ENCODE data around the gene LAMC3. TPM values are rescaled to one million over a fixed set of nuclear protein-coding genes. Genes with fewer than 3 reads are reported as not detected.

LAMC3 gene
- total and polyA plus RNA-seq, 3 donors from 2014 or later, result 35.9 to 136 (median 86.3) TPM

GRCh38 chr9:130970052-130970451 lies 38.9 kb upstream of the LAMC3 start:
- TF ChIP-seq CTCF (IDR thresholded peaks at IDR 0.05), result no peak
- no peak for TF ChIP-seq POLR2A (IDR thresholded peaks at IDR 0.05)
- no peak overlapping the region for H3K4me3 ChIP-seq
- intact Hi-C loops (cut with DNase I; ENCODE audit: low total_unique reads), result no loop called here

GRCh38 chr9:130970855-130971254 lies 38.1 kb upstream of the LAMC3 start:
- WGBS, 2 donors, result 89 to 92% methylated on average over 3 of the region's 3 CpGs
- intact Hi-C loops (cut with DNase I; ENCODE audit: low total_unique reads), result no loop called here
- no peaks in the 10 kb centered on the region for H3K27me3 ChIP-seq

More at GRCh38 chr9:130970052-130970451, 38.9 kb upstream of the LAMC3 start:
- no peaks in the 10 kb centered on the region for H3K27me3 ChIP-seq
- H3K27ac ChIP-seq, result no peak overlapping the region
- DNase-seq, result no peak
- H3K4me1 ChIP-seq, result no peaks in the 10 kb centered on the region
- no peaks in the 10 kb centered on the region for H3K36me3 ChIP-seq (ENCODE audit: low read depth, missing control alignments)
- H3K9me3 ChIP-seq, result no peaks in the 10 kb centered on the region
- 86 to 87% methylated on average over 12 of the region's 12 CpGs for WGBS, 2 donors

GRCh38 chr9:130971294-130971849 lies 37.6 kb upstream of the LAMC3 start:
- H3K27me3 ChIP-seq, result no peaks in the 10 kb centered on the region

More at GRCh38 chr9:130970855-130971254, 38.1 kb upstream of the LAMC3 start:
- Histone ChIP-seq H3K9me3 (no peaks in the 10 kb centered on the region), H3K36me3 (ENCODE audit: low read depth, missing control alignments) (no peaks in the 10 kb centered on the region), H3K27ac (no peak overlapping the region), H3K4me3 (no peak overlapping the region), H3K4me1 (no peaks in the 10 kb centered on the region)
- DNase-seq, result no peak
- no peak for TF ChIP-seq CTCF (IDR thresholded peaks at IDR 0.05)
- no peak for TF ChIP-seq POLR2A (IDR thresholded peaks at IDR 0.05)

GRCh38 chr9:130972277-130972956 lies 36.6 kb upstream of the LAMC3 start:
- Histone ChIP-seq H3K4me3 (no peak overlapping the region), H3K36me3 (ENCODE audit: low read depth, missing control alignments) (no peaks in the 10 kb centered on the region), H3K9me3 (no peaks in the 10 kb centered on the region), H3K27me3 (no peaks in the 10 kb centered on the region), H3K4me1 (no peaks in the 10 kb centered on the region), H3K27ac (no peak overlapping the region)
- 67 to 72% methylated on average over 6 of the region's 6 CpGs for WGBS, 2 donors
- no peak for DNase-seq
- intact Hi-C loops (cut with DNase I; ENCODE audit: low total_unique reads), result no loop called here
- no peak for TF ChIP-seq POLR2A (IDR thresholded peaks at IDR 0.05)
- no peak for TF ChIP-seq CTCF (IDR thresholded peaks at IDR 0.05)

More at GRCh38 chr9:130971294-130971849, 37.6 kb upstream of the LAMC3 start:
- no peaks in the 10 kb centered on the region for H3K36me3 ChIP-seq (ENCODE audit: low read depth, missing control alignments)
- H3K9me3 ChIP-seq, result no peaks in the 10 kb centered on the region
- TF ChIP-seq CTCF (IDR thresholded peaks at IDR 0.05) (no peak), POLR2A (IDR thresholded peaks at IDR 0.05) (no peak)
- intact Hi-C loops (cut with DNase I; ENCODE audit: low total_unique reads), result no loop called here
- no peak overlapping the region for H3K27ac ChIP-seq
- WGBS, 2 donors, result 76 to 77% methylated on average over 11 to 12 of the region's 12 CpGs
- DNase-seq, result no peak
- H3K4me3 ChIP-seq, result no peak overlapping the region
- no peaks in the 10 kb centered on the region for H3K4me1 ChIP-seq

All from testis (tissue), 3 donors.